IPS-NIHi7 (cell line): ENCODE data around the gene HS2ST1.
"Not testable (repeated sequence)": the region's sequence is repeated elsewhere in the genome, so short reads cannot be mapped to it uniquely, and the experiment has no call there.

Source experiments
- DNase-seq: peaks from one replicate; pipeline ENCODE4 v3.0.0; 2012; ENCODE audit warnings: mixed read lengths; ENCODE audit errors: extremely low spot score

HS2ST1 gene

DNA sequence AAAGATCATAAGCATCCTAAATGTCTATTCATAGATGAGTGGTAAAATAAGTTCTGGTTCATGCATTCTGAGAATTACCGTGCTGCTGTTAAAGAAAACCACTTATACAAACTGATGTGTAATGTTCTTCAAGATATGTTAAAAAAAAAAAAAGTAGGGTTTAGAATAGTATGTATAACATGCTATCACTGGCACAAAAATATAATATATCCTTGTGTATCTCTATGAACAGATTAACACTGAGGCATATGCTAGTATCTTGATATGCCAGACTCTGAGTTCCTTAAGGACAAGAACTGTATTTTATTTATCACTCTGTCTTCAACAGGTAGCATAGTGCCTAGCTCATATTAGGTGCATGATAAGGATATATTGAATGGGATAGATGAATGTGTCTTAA, 108.9 kb downstream of the HS2ST1 start:
- DNase-seq, result no peak

DNA sequence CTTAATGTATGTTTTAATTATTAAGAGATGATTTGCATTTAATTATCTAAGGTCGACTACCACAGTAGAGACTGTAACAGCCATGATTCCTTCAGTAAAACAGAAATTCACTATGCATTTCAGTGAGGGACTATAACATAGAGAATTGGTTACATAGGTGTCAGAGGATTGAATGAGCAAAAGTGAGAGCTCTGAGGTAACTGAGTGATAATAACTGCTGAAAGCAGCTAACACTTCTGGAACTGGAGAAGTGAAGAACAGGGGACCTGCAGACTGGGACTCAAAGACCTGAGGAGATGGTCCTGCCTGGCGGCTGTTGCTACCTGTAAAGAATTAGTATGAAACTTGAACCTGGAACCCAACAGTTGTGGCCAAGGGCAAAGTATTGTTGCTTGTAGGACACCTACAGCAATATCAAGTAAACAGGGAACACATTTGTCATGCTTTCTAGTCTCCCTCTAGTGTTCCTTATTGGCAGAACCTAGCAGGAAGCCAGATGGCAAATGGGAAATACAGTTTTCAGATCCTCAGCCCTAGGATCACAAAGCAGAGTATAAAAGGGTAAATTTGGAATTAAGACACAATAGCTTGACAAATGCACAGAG, 110.6 kb downstream of the HS2ST1 start:
- DNase-seq, result peak; percentile 62

DNA sequence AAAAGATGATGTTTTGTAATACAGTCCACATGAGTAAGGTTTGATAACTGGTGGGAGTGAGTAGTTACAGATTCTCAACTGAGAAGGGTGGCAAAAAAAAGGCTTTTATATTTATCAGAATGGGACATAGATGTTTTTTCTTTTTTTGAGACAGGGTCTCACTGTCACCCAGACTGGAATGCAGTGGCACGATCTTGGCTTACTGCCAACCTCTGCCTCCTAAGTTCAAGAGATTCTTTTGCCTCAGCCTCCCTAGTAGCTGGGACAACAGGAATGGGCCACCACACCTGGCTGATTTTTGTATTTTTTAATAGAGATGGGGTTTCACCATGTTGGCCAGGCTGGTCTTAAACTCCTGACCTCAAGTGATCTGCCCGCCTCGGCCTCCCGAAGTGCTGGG, 113.1 kb downstream of the HS2ST1 start:
- not testable (repeated sequence) for DNase-seq

DNA sequence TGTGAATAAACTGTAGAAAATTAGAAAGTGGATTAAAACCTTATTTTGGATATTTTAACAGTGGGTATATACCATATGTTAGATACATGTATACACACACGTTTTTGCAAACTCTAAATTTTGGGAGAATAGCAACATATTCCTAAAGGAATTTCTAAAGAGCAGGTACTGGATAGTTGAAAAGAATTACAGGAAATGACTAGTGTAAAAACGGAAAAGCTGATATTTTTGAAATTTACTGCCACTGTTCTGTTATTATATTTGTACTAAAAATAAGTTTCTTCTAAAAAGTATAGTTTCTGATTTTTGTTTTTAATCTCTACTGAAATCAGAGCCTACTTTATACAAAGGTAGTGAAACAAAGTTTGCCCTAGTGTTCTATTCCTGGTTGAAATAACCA, 114.1 kb downstream of the HS2ST1 start:
- no peak for DNase-seq

- DNase-seq, result no peak
Observed at GRCh38 chr1:87030740-87031690, 116.6 kb downstream of the HS2ST1 start.

DNA sequence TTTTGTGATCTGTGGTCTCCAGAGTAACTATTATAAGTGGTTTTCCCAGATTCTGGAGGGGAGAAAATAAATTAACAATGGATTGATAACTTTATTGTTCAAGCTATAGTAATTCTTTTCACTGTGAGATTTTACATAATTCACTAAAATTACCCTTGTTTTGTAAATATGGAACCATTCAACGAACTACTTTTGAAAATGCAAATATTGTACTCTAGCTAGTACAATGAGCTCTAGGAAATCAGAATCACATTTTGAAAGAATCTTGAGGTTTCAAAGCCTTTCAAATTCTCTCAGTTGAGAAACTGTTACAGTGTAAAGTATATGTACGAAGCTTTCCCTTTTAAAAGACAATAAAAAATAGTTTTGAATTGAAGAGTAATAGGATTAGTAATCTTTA, 119.9 kb downstream of the HS2ST1 start:
- no peak for DNase-seq

DNA sequence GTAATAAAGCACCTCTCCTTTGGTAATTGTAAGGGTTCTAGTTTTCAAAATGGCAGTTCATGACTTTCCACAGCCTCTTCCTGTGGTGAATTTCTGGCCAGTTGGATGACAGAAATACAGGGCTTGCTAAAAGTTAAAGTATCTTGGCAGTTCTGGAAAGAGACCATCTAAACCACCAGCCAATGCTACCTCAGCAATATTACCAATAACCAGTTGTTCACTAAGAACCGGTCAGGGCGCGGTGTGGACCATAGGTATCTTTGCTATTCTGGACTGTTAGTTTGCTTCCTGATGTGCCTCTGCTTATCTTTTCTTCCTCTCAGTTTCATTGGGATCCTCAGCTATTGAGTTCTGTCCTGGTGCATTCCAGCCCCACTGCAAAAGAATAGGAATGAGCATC, 124.7 kb downstream of the HS2ST1 start:
- no peak for DNase-seq

GRCh38 chr1:87042111-87042811, 127.8 kb downstream of the HS2ST1 start:
- DNase-seq, result no peak

GRCh38 chr1:87044424-87044823, 130.0 kb downstream of the HS2ST1 start:
- DNase-seq, result no peak

DNA sequence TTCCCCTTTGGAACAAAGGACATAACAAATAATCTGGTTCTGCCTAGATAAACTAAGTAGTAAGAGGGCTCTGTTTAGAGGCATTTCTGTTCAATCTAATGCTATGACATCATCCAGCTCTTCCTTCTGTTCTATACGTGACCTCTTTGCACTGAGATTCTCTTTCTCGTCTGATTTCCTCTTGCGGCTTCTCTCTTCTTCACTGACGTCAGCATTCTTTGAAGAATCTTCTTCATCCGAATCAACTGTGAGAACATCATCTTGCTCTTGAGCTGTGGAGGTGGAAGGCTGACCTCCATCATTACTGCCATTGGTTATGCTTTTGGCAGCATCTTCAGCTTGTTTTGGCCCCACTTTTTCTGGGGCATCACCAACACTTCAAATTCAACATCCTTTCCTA, 130.4 kb downstream of the HS2ST1 start:
- DNase-seq, result no peak

- no peak for DNase-seq
Observed at GRCh38 chr1:87045761-87046304, 131.4 kb downstream of the HS2ST1 start.

DNA sequence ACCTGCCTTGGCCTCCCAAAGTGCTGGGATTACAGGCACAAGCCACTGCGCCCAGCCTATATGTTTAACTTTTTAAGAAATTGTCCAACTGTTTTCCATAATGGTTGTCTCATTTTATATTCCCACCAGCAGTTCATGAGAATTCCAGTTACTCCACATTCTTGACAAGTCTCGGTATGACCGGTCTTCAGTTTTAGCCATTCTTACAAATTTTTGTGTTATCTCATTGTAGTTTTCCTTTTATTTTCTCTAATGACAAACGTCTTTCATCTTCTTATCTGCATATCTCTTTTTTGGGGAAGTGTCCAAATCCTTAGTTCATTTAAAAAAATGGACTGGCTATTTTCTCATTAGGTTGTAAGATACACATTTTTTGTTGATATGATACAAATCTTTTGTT, 132.5 kb downstream of the HS2ST1 start:
- DNase-seq, result no peak

GRCh38 chr1:87048237-87048636, 133.8 kb downstream of the HS2ST1 start:
- no peak for DNase-seq

DNA sequence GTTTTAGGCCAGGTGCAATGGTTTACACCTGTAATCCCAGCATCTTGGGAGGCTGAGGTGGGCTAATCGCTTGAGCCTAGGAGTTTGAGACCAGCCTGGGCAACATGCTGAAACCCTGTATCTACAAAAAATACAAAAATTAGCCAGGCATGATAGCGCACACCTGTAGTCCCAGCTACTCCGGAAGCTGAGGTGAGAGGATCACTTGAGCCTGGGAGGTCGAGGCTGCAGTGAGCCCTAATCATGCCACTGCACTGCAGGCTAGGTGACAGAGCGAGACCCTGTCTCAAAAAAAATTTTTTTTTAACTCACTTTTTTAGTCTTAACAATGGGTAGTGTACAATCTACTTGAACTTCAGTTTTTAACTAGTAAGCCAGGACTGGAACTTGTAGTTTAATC, 137.5 kb downstream of the HS2ST1 start:
- DNase-seq, result no peak

GRCh38 chr1:87052400-87052799, 138.0 kb downstream of the HS2ST1 start:
- no peak for DNase-seq

DNA sequence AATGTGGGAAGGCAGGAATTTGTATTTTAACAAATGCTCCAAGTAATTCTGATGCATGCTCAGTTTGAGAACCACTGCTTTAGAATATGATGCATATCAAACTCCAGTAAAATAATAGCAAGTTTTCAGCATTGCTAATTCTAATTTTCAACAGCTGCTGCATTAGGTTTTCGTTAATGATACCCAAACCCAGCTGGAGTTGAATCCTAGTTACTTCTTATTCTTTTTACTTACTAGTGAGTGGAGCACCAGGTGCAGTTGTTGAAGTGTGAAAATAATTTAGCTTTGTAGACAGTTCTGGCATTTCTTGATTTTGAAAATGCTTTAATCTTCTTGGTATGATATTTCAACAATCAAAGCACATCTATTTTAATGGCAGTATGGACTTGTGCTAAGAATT, 138.5 kb downstream of the HS2ST1 start:
- no peak for DNase-seq

DNA sequence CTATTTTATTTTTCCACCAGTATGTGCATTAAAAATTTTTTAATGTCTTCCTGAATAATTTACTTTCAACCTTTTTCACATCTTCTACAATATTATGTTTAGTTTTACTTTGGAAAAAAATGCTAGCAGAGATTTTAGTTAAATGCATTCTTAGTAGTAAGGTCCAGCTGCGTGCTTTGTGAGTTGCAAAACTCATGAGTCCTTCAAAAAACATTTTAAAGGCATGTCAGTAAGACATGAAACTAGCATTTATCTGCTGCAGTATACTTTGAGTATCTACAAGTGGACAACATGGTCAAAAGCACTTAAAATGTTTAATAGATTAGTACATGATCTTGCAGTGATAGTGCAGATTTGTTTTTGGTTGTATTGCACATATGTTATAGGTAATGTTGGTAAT, 139.0 kb downstream of the HS2ST1 start:
- DNase-seq, result no peak

DNA sequence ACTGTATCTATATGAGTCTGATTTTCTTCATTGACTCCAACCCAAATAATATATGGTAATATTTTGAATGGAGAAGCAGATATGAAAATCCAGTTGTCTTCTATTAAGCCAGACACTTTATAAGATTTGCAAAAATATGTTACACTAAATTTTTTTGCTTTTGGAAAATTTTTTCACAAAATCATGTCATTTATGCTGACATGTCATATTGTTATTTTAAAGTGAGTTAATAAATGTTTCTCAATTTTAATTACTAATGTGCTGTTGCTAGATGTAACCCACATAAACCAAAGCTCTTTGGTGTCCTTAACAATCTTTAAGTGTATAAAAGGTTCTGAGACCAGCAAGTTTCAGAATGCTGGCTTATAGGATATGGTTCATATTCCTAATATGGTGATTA, 142.5 kb downstream of the HS2ST1 start:
- DNase-seq, result no peak

- DNase-seq, result no peak
Observed at GRCh38 chr1:87058343-87058649, 143.9 kb downstream of the HS2ST1 start.

DNA sequence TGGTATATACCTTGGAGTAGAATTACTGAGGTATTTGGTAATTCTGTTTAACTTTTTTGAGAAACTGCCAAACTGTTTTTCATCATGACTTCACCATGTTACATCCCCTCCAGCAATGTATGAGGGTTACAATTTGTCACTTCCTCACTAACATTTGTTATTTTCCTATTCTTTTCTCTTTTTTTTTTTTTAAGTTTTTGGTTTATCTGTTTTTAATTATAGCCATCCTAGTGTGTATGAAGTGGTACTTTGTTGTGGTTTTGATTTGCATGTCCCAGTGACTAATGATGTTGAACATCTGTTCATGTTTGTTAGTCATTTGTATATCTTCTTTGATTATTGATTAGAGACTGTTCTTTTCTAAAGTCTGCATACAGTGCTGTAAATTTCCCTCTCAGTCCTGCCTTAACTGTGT, 147.3 kb downstream of the HS2ST1 start:
- no peak for DNase-seq

DNA sequence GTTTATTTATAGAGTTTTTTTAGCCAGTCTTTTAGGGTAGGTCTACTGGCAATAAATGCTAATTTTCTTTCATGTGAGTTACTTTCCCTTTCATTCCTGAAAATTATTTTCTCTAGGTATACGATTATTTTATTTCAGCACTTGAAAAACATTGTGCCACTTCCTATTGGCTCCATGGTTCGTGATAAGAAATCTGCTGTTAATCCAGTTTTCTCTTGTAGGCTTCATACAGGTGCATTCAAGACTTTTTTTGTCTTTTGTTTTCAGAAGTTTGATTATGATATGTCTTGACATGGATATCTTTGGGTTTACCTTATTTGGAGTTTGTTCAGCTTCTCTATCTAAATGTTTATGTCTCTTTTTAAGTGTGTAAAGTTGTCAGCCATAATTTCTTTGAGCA, 148.3 kb downstream of the HS2ST1 start:
- DNase-seq, result no peak

- DNase-seq, result no peak
Observed at GRCh38 chr1:87064309-87064708, 149.9 kb downstream of the HS2ST1 start.

- no peak for DNase-seq
Observed at GRCh38 chr1:87064986-87065385, 150.6 kb downstream of the HS2ST1 start.
